K562 (cell line): ENCODE measurements around the gene EXOSC6. TPM values are rescaled to one million over a fixed set of nuclear protein-coding genes. Genes with fewer than 3 reads are reported as not detected.
A peak's percentile ranks its signal among the peaks of the same experiment; 100 is the strongest.

Experiments used
- ADNP ChIP-seq: fragments of 200-800 bp; sonication (Bioruptor generic); IDR thresholded peaks from 2 replicates; pipeline ENCODE4 v1.6.1; 2016; ENCODE audit warnings: missing genetic modification characterization, missing compliant biosample characterization
- ATF1 ChIP-seq, 2 experiments: fragments of 450-650 bp in 1 of 2; IDR thresholded peaks; 2 replicates each; pipeline ENCODE4 v1.6.1; 2016; ENCODE audit warnings: missing compliant biosample characterization in 1 of 2, missing genetic modification characterization in 1 of 2
- CHD4 ChIP-seq: fragments of 200-600 bp; sonication (generic); IDR thresholded peaks from 3 replicates; pipeline ENCODE4 v1.6.1; 2012; ENCODE audit warnings: low read depth, mild to moderate bottlenecking, mixed read lengths, low read length, inconsistent platforms; ENCODE audit not compliant: insufficient read depth, insufficient replicate concordance, poor library complexity, severe bottlenecking
- HDAC1 ChIP-seq, 2 experiments: fragments of 450-650 bp; IDR thresholded peaks; 2 replicates each; pipeline ENCODE4 v1.6.1; 2016 to 2017; ENCODE audit warnings: inconsistent platforms in 1 of 2, mild to moderate bottlenecking in 1 of 2, moderate library complexity in 1 of 2
- HNRNPK ChIP-seq: fragments of 200-400 bp; formaldehyde crosslinking; IDR thresholded peaks from one replicate; pipeline ENCODE4 v1.6.1; 2018; ENCODE audit warnings: mild to moderate bottlenecking, low read depth, low read length; ENCODE audit not compliant: poor library complexity, severe bottlenecking
- L3MBTL2 ChIP-seq: fragments of 450-650 bp; IDR thresholded peaks from 2 replicates; pipeline ENCODE4 v1.6.1; 2016; ENCODE audit warnings: mild to moderate bottlenecking, moderate library complexity
- LARP7 ChIP-seq: fragments of 450-650 bp; IDR thresholded peaks from 2 replicates; pipeline ENCODE4 v1.6.1; 2016
- MECOM ChIP-seq: fragments of 250-450 bp; sonication (Bioruptor Pico); IDR thresholded peaks from 2 replicates; pipeline ENCODE4 v1.8.0; 2022; ENCODE audit warnings: inconsistent platforms
- NFATC3 ChIP-seq: fragments of 450-650 bp; IDR thresholded peaks from 2 replicates; pipeline ENCODE4 v1.6.1; 2017; ENCODE audit warnings: mild to moderate bottlenecking
- POLR2AphosphoS5 ChIP-seq: IDR thresholded peaks from 2 replicates; pipeline ENCODE4 v1.6.1; 2011; ENCODE audit warnings: mild to moderate bottlenecking, low read depth, low read length, moderate library complexity; ENCODE audit not compliant: control insufficient read depth, insufficient read depth
- SOX6 ChIP-seq: fragments of 450-650 bp; IDR thresholded peaks from 2 replicates; pipeline ENCODE4 v1.6.1; 2014; ENCODE audit warnings: mild to moderate bottlenecking
- TFAM ChIP-seq: fragments of 250-450 bp; sonication (Bioruptor Pico); conservative IDR thresholded peaks from 2 replicates; pipeline ENCODE4 v1.5.0; 2021; ENCODE audit warnings: mild to moderate bottlenecking, moderate library complexity
- ZNF121 ChIP-seq: sonication (generic); formaldehyde crosslinking; conservative IDR thresholded peaks from 2 replicates; pipeline ENCODE4 v1.8.0; 2022; ENCODE audit warnings: missing genetic modification reagents
- ZNF76 ChIP-seq: fragments of 250-450 bp; sonication (Bioruptor Pico); IDR thresholded peaks from 2 replicates; pipeline ENCODE4 v1.4.0; 2020; ENCODE audit warnings: mild to moderate bottlenecking, moderate library complexity, borderline replicate concordance
- ZNF785 ChIP-seq: fragments of 250-450 bp; sonication (Bioruptor Pico); IDR thresholded peaks from 2 replicates; pipeline ENCODE4 v1.4.0; 2020; ENCODE audit warnings: mild to moderate bottlenecking
- polyA plus RNA-seq, 8 experiments: library from polyadenylated mRNA; depleted of rRNA in 4 of 8; stranded (reverse) in 5 of 8; unstranded in 3 of 8; fragments of >200 nt; fragmentation: Nextera tagmentation in 2 of 8; fragmentation: Illumina TruSeq in 1 of 8; extraction: Ambion mirVana in 2 of 8; extraction: Trizol in 1 of 8; gene quantifications; 2 replicates each; pipeline versions ENCODE4 v1.2.1 to v1.2.3, GENCODE V29; 2011 to 2014; ENCODE audit warnings: inconsistent platforms in 1 of 8, missing spikeins in 1 of 8
- total RNA-seq, 7 experiments: library from RNA; depleted of rRNA in 6 of 7; stranded (reverse); fragments of >200 nt in 6 of 7; fragmentation: Illumina TruSeq in 2 of 7; extraction: Trizol in 2 of 7; gene quantifications; 2 replicates each; pipeline versions ENCODE4 v1.2.1 to v1.2.3, GENCODE V29; 2011 to 2021; ENCODE audit warnings: low replicate concordance in 1 of 7
- TF ChIP-seq, protein P1 (sequence below): fragments of 200-800 bp; sonication (Bioruptor generic); IDR thresholded peaks from 2 replicates; pipeline ENCODE4 v1.6.1; 2016; ENCODE audit warnings: missing genetic modification characterization, missing compliant biosample characterization
- TF ChIP-seq, protein P2 (sequence below): fragments of 450-650 bp; IDR thresholded peaks from 2 replicates; pipeline ENCODE4 v1.6.1; 2017; ENCODE audit warnings: antibody characterized with exemption
- TF ChIP-seq, protein P3 (sequence below): sonication (generic); formaldehyde crosslinking; IDR thresholded peaks from 2 replicates; pipeline ENCODE4 v1.8.1; 2023; ENCODE audit warnings: mild to moderate bottlenecking, missing genetic modification reagents, moderate library complexity
- TF ChIP-seq, protein P4 (sequence below): conservative IDR thresholded peaks from 2 replicates; pipeline ENCODE4 v1.6.1; 2011; ENCODE audit warnings: low read depth, mild to moderate bottlenecking, low read length; ENCODE audit not compliant: control insufficient read depth

Gene EXOSC6
- total and polyA plus RNA-seq, 9 of the 15 experiments (the other 6 are each of a cell fraction or from before 2014, with no cell fraction given) = 9.2 to 29.0 (median 15.6) TPM

DNA sequence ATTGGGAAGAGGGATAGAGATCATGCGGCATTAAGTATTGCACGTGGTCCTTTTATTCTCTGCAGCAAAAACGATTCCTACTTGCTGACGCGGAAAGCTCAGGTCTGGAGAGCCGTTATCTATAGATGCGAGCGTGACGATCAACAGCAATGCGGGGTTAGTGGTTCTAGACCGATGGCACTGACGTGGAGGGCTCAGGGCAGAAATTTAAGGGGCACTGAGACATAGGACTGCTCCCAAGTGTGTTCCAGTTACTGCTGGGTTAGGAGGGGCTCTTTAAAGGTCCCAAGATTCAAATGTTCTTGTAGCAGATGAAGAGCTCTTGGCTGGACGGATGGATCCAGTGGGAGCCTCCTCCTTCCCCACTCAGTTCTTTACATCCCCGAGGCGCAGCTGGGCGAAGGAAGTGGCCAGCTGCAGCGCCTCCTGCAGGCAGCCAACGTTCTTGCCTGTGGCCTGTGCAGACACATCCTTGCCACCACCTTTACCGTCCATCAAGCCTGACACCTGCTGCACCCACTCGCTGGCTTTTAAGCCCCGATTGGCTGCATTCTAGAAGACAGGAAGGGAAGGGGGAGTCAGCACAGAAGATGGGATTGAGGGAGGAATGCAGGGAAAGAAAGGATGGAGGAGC, 732 bp upstream of the EXOSC6 start (continued):
- TF ChIP-seq, protein P1, sequence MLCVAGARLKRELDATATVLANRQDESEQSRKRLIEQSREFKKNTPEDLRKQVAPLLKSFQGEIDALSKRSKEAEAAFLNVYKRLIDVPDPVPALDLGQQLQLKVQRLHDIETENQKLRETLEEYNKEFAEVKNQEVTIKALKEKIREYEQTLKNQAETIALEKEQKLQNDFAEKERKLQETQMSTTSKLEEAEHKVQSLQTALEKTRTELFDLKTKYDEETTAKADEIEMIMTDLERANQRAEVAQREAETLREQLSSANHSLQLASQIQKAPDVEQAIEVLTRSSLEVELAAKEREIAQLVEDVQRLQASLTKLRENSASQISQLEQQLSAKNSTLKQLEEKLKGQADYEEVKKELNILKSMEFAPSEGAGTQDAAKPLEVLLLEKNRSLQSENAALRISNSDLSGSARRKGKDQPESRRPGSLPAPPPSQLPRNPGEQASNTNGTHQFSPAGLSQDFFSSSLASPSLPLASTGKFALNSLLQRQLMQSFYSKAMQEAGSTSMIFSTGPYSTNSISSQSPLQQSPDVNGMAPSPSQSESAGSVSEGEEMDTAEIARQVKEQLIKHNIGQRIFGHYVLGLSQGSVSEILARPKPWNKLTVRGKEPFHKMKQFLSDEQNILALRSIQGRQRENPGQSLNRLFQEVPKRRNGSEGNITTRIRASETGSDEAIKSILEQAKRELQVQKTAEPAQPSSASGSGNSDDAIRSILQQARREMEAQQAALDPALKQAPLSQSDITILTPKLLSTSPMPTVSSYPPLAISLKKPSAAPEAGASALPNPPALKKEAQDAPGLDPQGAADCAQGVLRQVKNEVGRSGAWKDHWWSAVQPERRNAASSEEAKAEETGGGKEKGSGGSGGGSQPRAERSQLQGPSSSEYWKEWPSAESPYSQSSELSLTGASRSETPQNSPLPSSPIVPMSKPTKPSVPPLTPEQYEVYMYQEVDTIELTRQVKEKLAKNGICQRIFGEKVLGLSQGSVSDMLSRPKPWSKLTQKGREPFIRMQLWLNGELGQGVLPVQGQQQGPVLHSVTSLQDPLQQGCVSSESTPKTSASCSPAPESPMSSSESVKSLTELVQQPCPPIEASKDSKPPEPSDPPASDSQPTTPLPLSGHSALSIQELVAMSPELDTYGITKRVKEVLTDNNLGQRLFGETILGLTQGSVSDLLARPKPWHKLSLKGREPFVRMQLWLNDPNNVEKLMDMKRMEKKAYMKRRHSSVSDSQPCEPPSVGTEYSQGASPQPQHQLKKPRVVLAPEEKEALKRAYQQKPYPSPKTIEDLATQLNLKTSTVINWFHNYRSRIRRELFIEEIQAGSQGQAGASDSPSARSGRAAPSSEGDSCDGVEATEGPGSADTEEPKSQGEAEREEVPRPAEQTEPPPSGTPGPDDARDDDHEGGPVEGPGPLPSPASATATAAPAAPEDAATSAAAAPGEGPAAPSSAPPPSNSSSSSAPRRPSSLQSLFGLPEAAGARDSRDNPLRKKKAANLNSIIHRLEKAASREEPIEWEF (CRISPR knock-in tag) = no peak
- TF ChIP-seq POLR2AphosphoS5 (peak; percentile 25), L3MBTL2 (no peak; the same call in none of the 2 replicates), NFATC3 (no peak), MECOM (CRISPR knock-in tag) (peak; percentile 60; the same call in 1 of the 2 replicates), LARP7 (no peak), CHD4 (no peak), HDAC1 (IDR thresholded peaks at IDR 0.05) (no peak), TFAM (CRISPR knock-in tag) (no peak), ZNF121 (CRISPR knock-in tag) (no peak), HNRNPK (no peak), SOX6 (no peak), ZNF76 (CRISPR knock-in tag) (no peak), ATF1 (CRISPR knock-in tag; IDR thresholded peaks at IDR 0.05) (no peak), ATF1 (tag; IDR thresholded peaks at IDR 0.05) (no peak), ADNP (tag) (no peak), ZNF785 (CRISPR knock-in tag) (no peak)
- TF ChIP-seq, protein P2, sequence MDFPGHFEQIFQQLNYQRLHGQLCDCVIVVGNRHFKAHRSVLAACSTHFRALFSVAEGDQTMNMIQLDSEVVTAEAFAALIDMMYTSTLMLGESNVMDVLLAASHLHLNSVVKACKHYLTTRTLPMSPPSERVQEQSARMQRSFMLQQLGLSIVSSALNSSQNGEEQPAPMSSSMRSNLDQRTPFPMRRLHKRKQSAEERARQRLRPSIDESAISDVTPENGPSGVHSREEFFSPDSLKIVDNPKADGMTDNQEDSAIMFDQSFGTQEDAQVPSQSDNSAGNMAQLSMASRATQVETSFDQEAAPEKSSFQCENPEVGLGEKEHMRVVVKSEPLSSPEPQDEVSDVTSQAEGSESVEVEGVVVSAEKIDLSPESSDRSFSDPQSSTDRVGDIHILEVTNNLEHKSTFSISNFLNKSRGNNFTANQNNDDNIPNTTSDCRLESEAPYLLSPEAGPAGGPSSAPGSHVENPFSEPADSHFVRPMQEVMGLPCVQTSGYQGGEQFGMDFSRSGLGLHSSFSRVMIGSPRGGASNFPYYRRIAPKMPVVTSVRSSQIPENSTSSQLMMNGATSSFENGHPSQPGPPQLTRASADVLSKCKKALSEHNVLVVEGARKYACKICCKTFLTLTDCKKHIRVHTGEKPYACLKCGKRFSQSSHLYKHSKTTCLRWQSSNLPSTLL = no peak
- TF ChIP-seq, protein P3, sequence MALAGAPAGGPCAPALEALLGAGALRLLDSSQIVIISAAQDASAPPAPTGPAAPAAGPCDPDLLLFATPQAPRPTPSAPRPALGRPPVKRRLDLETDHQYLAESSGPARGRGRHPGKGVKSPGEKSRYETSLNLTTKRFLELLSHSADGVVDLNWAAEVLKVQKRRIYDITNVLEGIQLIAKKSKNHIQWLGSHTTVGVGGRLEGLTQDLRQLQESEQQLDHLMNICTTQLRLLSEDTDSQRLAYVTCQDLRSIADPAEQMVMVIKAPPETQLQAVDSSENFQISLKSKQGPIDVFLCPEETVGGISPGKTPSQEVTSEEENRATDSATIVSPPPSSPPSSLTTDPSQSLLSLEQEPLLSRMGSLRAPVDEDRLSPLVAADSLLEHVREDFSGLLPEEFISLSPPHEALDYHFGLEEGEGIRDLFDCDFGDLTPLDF (CRISPR knock-in tag) = no peak
- TF ChIP-seq, protein P4, sequence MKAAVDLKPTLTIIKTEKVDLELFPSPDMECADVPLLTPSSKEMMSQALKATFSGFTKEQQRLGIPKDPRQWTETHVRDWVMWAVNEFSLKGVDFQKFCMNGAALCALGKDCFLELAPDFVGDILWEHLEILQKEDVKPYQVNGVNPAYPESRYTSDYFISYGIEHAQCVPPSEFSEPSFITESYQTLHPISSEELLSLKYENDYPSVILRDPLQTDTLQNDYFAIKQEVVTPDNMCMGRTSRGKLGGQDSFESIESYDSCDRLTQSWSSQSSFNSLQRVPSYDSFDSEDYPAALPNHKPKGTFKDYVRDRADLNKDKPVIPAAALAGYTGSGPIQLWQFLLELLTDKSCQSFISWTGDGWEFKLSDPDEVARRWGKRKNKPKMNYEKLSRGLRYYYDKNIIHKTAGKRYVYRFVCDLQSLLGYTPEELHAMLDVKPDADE = 0 out of 2 replicates have a peak, but pooled peaks have one; percentile 22
